Nephron progenitor cell (in vitro differentiated cells): ENCODE measurements around the gene SNED1.

Experiments
- DNase-seq: peaks from one replicate; pipeline ENCODE4 v3.0.0; 2021
- H3K27ac Mint-ChIP-seq: 2 replicates; pipeline ENCODE4 v1.8.0; 2021; ENCODE audit warnings: mild to moderate bottlenecking, moderate library complexity, mixed read lengths
- H3K27me3 Mint-ChIP-seq: 2 replicates; pipeline ENCODE4 v1.8.0; 2021; ENCODE audit warnings: mild to moderate bottlenecking, low read depth, mixed read lengths; ENCODE audit not compliant: poor library complexity
- H3K36me3 Mint-ChIP-seq: 2 replicates; pipeline ENCODE4 v1.8.0; 2021; ENCODE audit warnings: low read depth, mixed read lengths
- H3K4me1 Mint-ChIP-seq: 2 replicates; pipeline ENCODE4 v1.8.0; 2021; ENCODE audit warnings: mixed read lengths
- H3K4me3 Mint-ChIP-seq: 2 replicates; pipeline ENCODE4 v1.8.0; 2021; ENCODE audit warnings: mild to moderate bottlenecking, moderate library complexity, mixed read lengths
- H3K9me3 Mint-ChIP-seq: 2 replicates; pipeline ENCODE4 v1.8.0; 2021; ENCODE audit warnings: mild to moderate bottlenecking, moderate library complexity, mixed read lengths
- TF ChIP-seq, protein P1 (sequence below): fragments of 200-600 bp; sonication (generic); IDR thresholded peaks from 2 replicates; pipeline ENCODE4 v1.5.0; 2021; ENCODE audit warnings: antibody characterized with exemption

Gene SNED1

DNA sequence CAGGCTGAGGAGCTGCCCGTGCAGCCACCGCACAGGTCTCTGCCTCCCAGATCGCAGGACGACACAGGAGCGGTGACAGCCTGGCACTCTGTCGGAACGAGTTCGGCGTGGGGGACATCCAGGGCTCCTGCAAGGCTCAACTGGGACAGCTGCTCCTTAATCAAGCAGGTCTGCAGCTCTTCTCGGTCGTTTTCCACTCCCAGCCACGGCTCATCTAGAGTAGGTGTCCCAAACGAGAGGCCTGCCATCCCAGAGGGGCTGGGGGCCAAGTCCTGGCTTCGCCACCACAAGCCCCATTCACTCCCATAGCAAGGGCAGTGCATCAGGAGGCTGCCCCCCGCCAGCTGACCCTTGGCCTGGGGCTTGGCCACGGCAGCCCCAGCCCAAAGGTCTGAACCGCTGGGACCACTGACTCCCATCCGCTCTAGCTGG lies 128.4 kb downstream of the SNED1 start:
- H3K27me3 Mint-ChIP-seq, result no peaks in the 10 kb centered on the region
- H3K36me3 Mint-ChIP-seq, result peaks cover 10% of the 10 kb centered on the region
- no peak for DNase-seq
- H3K4me1 Mint-ChIP-seq, result no peaks in the 10 kb centered on the region
- H3K4me3 Mint-ChIP-seq, result no peak overlapping the region
- TF ChIP-seq, protein P1, sequence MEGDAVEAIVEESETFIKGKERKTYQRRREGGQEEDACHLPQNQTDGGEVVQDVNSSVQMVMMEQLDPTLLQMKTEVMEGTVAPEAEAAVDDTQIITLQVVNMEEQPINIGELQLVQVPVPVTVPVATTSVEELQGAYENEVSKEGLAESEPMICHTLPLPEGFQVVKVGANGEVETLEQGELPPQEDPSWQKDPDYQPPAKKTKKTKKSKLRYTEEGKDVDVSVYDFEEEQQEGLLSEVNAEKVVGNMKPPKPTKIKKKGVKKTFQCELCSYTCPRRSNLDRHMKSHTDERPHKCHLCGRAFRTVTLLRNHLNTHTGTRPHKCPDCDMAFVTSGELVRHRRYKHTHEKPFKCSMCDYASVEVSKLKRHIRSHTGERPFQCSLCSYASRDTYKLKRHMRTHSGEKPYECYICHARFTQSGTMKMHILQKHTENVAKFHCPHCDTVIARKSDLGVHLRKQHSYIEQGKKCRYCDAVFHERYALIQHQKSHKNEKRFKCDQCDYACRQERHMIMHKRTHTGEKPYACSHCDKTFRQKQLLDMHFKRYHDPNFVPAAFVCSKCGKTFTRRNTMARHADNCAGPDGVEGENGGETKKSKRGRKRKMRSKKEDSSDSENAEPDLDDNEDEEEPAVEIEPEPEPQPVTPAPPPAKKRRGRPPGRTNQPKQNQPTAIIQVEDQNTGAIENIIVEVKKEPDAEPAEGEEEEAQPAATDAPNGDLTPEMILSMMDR, result no peak
- no peak overlapping the region for H3K27ac Mint-ChIP-seq
- H3K9me3 Mint-ChIP-seq, result no peaks in the 10 kb centered on the region

DNA sequence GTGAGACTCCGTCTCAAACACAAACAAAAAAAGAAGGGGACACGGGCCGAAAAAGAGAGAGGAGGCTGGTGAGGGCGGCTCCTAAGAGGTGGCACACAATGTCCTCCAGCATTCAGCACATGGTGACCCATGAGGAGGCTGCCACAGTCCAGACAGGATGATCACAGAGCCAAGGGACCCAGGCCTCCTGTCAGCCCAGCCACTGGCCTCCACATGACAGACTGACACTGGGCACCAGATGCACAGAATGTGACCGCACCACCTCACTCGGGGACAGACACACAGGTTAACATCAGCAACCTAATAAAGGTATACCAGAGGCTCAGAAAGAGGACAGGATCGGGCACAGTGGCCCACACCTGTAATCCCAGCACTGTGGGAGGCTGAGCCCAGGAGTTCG lies 129.8 kb downstream of the SNED1 start:
- H3K4me1 Mint-ChIP-seq, result no peaks in the 10 kb centered on the region
- DNase-seq, result no peak
- peaks cover 16% of the 10 kb centered on the region for H3K36me3 Mint-ChIP-seq
- no peak overlapping the region for H3K4me3 Mint-ChIP-seq
- H3K27ac Mint-ChIP-seq, result no peak overlapping the region
- TF ChIP-seq, protein P1, result no peak
- no peaks in the 10 kb centered on the region for H3K9me3 Mint-ChIP-seq
- H3K27me3 Mint-ChIP-seq, result no peaks in the 10 kb centered on the region

DNA sequence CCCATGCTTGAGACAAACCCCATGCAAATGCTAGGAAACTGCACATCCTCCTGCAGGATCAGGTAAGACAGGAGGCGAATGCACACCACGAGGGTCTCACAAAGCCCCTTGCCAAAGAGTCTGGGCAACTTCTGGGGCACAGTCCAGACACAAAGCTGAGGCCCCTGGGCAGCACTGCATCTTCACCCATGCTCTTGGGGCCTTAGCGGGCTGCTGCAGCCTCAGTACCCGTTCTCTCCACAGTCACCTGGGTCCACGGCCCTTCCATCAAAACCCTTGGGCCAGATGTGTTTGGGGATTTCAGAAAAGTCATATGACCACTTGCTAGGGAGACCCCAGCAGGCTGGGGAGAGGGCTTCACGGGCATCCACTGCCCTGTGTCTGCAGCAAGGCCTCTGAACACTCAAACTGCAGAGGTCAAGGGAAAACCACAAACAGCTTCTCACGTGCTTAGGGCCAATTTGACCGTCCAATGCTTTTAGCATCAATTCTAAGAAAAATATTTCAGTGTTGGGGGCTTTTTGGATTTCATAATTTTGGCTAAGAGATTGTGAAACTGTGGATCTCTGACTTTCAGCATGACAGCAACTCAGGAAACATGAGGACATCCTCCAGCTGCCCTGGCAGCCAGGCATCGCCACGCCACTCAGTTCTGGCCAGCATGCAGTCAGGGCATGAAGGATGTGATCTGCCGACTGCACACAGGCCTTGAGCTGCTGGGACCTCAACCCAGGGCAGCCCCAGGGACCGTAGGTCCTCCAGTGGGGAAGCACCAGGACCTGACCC lies 130.9 kb downstream of the SNED1 start:
- H3K4me3 Mint-ChIP-seq, result no peak overlapping the region
- H3K4me1 Mint-ChIP-seq, result no peaks in the 10 kb centered on the region
- TF ChIP-seq, protein P1, result no peak
- peaks cover 20% of the 10 kb centered on the region for H3K36me3 Mint-ChIP-seq
- H3K9me3 Mint-ChIP-seq, result no peaks in the 10 kb centered on the region
- no peaks in the 10 kb centered on the region for H3K27me3 Mint-ChIP-seq
- H3K27ac Mint-ChIP-seq, result no peak overlapping the region
- no peak for DNase-seq

DNA sequence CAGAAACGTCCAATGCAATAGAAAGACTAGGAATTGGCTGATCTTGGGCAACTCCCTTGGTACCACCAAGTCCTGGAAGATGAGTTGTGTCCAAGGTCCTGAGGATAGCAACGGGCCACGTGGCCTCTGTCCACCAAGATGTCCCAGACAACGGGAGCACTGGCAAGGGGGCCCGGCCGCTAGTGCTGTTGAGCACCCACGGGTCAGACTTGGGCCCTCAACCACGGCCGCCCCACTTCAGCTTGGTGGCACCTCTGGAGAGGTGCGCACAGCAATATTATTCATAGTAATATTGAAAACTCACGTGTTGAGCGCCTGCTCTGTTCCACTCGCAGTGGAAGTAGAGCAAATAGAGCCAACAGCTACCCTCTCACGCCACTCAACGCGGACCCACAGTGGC lies 131.9 kb downstream of the SNED1 start:
- Mint-ChIP-seq H3K27me3 (no peaks in the 10 kb centered on the region), H3K4me1 (no peaks in the 10 kb centered on the region), H3K36me3 (peaks cover 20% of the 10 kb centered on the region), H3K4me3 (no peak overlapping the region), H3K27ac (no peak overlapping the region), H3K9me3 (no peaks in the 10 kb centered on the region)
- TF ChIP-seq, protein P1, result no peak
- DNase-seq, result no peak

DNA sequence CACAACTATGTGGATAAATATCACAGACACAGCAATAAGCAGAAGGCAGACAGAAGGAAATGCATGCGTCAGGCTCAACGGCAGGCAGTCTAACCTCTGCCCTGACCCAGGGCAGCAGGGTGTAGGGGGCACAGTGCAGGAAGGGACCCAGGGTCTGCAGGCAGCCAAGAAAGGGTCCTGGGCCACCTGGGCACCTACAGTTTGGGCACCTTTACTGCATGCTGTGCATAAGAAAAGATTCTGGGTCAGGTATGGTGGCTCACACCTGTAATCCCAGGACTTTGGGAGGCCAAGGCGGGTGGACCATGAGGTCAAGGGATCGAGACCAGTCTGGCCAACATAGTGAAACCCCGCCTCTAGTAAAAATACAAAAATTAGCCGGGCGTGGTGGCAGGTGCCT lies 133.1 kb downstream of the SNED1 start:
- Mint-ChIP-seq H3K27ac (no peak overlapping the region), H3K4me3 (no peak overlapping the region), H3K9me3 (no peaks in the 10 kb centered on the region), H3K27me3 (no peaks in the 10 kb centered on the region), H3K4me1 (no peaks in the 10 kb centered on the region), H3K36me3 (peaks cover 20% of the 10 kb centered on the region)
- no peak for DNase-seq
- TF ChIP-seq, protein P1, result no peak
